ENCODE measurements around the gene SLC30A4.
"Not testable (repeated sequence)": the region's sequence is repeated elsewhere in the genome, so short reads cannot be mapped to it uniquely, and the experiment has no call there.

The SLC30A4 gene

GRCh38 chr15:45522328-45523165, at the start of gene SLC30A4:
Gene SLC30A4, minus strand, starts transcription at chr15:45522755. Its CDS starts 401 bp downstream, at chr15:45522354.
- peak; percentile 47 to 78 for DNase-seq

DNA sequence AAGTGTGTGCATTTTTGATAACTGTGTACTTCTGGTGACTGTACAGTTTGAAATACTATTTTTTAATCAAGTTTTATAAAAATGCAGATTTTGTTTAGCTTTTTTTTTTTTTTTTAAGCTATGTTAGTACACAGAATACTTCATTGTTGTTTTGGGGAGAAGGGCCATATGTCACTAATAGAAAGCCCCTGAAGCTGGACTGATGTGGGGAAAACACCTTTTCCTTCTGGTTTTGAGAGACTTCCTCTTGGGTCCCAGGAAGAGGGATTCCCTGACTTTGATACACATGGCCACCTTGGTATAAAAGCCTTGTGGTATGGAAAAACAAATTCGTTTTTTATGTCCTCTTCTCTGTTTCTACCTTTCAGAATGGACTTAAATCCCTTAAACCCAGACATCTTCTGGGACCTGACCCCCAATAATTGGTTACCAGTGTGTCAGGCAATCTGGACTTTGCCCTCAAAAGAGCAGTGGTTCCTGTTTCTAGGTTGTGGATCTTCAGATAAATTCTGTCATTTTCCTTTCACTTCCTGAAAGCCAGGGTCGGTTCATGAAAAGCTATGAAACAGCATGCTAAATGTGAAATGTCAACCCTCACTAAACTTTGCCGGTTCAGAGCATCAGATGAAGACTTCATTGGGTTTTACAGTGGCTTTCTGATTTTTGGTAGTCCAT, 33.5 kb upstream of the SLC30A4 start:
- DNase-seq = no peak

GRCh38 chr15:45551676-45552075, 29.1 kb upstream of the SLC30A4 start:
- DNase-seq = no peak

DNA sequence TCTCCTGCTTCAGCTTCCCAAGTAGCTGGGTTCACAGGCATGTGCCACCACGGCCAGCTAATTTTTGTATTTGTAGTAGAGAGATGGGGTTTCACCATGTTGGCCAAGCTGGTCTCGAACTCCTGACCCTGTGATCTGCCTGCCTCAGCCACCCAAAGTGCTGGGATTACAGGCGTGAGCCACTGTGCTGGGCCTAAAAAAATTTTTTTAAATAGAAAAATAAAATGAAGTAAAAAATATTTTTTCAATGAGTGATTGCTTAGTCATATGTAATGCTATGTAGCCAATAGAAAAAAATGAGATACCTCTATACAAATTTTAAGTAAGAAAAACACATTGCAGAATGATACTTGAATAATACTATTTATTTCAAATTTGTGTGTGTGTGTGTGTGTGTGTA, 27.9 kb upstream of the SLC30A4 start:
- no peak for DNase-seq

DNA sequence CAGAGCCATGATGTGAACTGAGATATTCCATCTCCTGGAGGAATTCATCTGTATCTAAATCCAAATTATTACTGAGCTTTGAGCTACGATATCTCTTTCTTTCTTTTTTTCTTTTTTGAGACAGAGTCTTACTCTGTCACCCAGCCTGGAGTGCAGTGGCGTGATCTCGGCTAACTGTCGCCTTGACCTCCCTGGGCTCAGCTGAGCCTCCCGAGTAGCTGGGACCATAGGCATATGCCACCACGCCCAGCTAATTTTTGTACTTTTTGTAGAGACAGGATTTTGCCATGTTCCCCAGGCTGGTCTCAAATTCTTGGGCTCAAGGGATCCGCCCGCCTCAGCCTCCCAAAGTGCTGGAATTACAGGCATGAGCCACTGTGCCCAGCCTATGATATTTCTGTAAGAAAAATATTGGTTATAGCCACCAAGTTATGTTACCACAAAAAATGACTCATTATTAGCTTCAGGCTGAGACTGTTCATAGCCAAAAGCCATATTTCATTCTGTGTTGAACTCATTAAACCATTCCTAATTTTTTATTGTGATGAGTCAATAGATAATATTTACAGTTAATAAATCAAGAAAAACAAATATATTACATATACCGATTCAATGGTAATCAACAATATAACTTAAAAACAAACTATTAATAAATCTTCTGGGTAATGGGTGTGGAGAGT, 27.1 kb upstream of the SLC30A4 start:
- DNase-seq = no peak

GRCh38 chr15:45548753-45549520, 26.4 kb upstream of the SLC30A4 start:
- DNase-seq = no peak

- no peak for DNase-seq
Measured at GRCh38 chr15:45546789-45547188, 24.2 kb upstream of the SLC30A4 start.

- no peak for DNase-seq
Measured at GRCh38 chr15:45544266-45545023, 21.9 kb upstream of the SLC30A4 start.

GRCh38 chr15:45543051-45543450, 20.5 kb upstream of the SLC30A4 start:
- DNase-seq = no peak

DNA sequence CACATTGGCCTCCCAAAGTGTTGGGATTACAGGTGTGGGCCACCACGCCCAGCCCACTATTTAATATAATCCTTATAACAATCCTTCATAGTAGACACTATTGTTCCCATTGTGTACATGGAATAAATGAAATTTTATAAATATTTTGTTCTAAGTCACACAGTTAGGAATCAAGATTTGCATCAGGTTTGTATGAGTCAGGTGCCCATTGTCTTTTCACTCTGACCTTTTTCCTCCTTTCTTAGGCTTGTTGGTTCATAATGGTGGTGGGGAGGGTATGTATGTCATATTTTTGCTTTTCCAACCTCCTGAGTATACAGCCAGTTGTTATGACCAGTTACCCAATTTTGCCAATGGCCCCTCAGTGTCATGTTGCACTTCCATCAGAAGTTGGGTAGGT, 18.0 kb upstream of the SLC30A4 start:
- no peak for DNase-seq

DNA sequence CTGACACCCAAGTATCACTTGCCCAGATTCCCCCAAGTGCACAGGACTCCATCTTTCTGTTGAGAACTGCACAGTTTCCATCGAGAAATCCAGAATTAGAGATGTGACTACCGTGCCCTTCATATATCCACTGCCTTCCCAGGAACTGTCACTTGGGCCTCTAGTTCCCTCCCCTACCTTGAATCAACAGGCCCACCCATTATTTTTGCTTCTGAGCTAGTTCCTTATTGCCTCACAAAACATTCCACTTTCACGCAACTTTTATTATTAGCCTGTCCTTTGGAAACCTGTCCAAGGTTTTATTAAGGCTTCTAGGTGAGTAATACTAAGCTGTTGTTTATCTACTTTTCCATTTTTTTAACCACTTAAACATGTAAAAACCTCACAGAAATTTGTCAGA, 17.1 kb upstream of the SLC30A4 start:
- no peak for DNase-seq

DNA sequence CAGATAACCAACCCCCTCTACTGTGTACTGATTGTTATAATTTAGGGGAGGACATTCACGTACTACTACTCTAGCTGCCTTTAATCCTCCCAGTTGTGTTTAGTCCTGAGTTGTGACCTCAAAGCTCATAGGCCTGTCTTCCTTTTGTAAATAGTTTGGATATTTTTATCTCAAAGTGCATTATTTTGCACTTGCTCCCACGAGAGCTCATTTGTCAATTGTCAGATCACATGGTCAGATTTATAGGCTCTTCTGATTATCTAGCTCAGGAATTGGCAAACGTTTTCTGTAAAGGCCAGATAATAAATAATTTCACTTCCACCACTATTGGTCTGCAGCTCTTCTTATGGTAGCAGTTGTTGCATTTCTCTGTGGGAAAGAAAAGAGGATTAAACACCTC, 14.4 kb upstream of the SLC30A4 start:
- no peak for DNase-seq

DNA sequence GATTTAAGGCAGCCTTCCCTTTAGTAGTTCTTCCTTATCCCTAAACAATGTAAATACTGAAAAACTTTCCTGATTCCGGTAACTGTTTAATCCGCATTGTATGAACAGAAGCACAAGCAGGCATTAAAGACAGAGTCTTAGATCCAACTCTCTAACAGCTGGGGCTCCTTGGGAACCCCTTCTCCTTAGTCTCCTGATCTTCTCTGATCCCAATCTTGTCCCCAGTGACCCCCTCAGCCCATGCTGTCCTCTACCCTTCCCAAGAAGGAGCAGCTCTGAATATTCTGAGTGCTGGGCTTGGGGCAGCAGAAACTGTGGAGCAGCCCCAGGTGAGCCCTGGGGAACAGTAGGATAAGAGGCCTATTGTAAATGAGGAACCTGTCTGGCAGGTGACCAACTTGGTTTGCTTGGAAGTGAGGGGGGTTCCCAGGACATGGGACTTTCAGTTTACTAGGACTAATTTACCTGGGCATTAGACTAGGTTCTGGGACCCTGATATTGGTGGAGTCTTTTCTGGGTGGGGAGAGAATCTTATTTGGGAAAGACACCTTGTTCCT, 13.0 kb upstream of the SLC30A4 start:
- no peak for DNase-seq

DNA sequence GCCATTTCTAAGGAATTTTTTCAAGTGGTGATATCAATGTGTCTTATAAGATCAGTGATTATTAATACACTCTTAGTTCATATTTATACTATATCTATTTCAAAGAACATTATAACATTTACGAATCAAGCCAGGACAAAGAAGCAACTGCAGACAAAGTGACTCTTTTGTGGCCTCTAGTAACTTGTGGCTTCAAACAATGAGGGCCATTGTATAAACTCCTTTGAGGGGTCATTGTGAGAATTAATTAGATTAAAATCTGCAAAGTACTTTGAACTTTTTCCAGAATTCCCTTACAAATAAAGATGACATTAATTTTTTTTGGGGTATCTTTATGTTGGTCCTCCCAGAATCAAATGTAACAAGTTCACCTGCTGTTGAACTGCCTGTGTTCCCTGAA, 12.3 kb upstream of the SLC30A4 start:
- no peak for DNase-seq

- not testable (repeated sequence) for DNase-seq
Measured at GRCh38 chr15:45532892-45533291, 10.3 kb upstream of the SLC30A4 start.

- no peak for DNase-seq
Measured at GRCh38 chr15:45529613-45530012, 7.1 kb upstream of the SLC30A4 start.

DNA sequence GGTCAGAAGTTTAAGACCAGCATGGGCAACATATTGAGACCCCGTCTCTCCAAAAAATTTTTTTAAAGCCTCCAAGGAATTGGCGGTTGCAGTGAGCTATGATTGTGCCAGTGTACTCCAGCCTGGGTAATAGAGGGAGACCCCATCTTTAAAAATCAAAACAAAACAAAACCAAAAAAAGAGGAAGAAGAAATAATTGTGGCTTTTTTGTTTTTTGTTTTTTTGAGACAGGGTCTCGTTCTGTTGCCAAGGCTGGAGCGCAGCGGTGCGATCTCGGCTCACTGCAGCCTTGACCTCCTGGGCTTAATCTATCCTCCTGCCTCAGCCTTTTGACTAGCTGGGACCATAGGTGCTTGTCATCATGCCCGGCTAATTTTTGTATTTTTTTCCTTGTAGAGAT, 4.5 kb upstream of the SLC30A4 start:
- DNase-seq = no peak

- DNase-seq = no peak
Measured at GRCh38 chr15:45523166-45523460, 558 bp upstream of the SLC30A4 start.

GRCh38 chr15:45521596-45522327, 793 bp downstream of the SLC30A4 start:
- no peak for DNase-seq

GRCh38 chr15:45510758-45511280, 11.7 kb downstream of the SLC30A4 start:
- no peak for DNase-seq

DNA sequence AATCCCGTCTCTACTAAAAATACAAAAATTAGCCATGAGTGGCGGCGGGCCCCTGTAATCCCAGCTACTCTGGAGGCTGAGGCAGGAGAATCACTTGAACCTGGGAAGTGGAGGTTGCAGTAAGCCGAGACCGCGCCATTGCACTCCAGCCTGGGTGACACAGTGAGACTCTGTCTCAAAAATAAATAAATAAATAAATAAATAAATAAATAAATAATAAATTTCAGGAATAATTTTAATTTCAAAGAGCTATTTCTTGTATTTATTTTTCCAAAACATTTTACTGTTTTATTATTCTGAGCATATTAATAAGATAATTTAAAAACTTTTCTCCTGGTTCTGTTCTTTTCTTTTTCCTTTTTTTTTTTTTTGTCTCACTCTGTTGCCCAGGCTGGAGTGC, 15.4 kb downstream of the SLC30A4 start:
- not testable (repeated sequence) for DNase-seq

Measured in NCI-H524 (cell line).